ENCODE data around the gene ARGLU1. TPM values are rescaled to one million over a fixed set of nuclear protein-coding genes. Genes with fewer than 3 reads are reported as not detected.

The ARGLU1 gene
- polyA plus RNA-seq, 3 donors: 22.4 to 168 (median 27.2) TPM

DNA sequence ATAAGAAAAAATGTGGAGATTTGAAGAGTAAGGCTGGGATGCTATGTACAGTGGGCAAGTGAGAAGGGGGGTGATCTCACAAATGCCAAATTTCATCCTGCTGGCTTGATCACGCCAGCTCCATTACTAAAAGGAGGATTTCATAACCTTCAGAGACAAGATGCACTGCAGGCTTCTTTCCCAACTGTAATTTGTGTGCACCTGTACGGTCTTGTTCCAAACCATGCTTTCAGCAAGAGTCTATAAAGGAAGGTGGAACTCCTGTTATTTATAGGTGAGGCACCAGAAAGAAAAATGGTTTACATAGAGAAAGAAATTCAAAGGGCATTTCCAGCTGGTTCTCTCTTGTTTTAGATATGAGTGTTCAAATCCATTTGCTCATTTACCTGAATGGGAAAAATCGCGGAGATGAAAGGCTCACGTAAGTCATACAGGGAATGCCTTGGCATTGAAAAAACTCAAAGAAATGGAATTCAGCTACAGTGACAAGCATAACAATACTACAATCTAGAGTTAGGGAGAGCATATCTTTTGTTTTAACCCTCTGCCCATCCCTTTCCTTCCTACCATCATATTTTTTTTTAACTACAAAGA is 45.7 kb downstream of the ARGLU1 start:
- H3K79me2 ChIP-seq (ENCODE audit: insufficient read depth, low read length): no peaks in the 10 kb centered on the region
- intact Hi-C loops (cut with micrococcal nuclease): no loop called here
- WGBS (ENCODE audit: insufficient coverage): no CpG with 5 or more reads among the region's 5 CpGs
- H2AFZ ChIP-seq (ENCODE audit: insufficient read depth, low read depth, low read length, poor library complexity, severe bottlenecking): no peak overlapping the region
- H3K27ac ChIP-seq (ENCODE audit: low read depth in 1 of 2, low read length in 2 of 2): no peak overlapping the region
- no peak overlapping the region for H3K9ac ChIP-seq (ENCODE audit: insufficient read depth, low read length, poor library complexity, severe bottlenecking)
- H3K4me1 ChIP-seq (ENCODE audit: control insufficient read depth in 1 of 2, insufficient read depth in 2 of 2, low read length in 2 of 2): no peaks in the 10 kb centered on the region
- H3K36me3 ChIP-seq (replicated peaks in 1 of 2; ENCODE audit: control insufficient read depth in 1 of 2, insufficient read depth in 2 of 2, low read length in 2 of 2): no peaks in the 10 kb centered on the region
- TF ChIP-seq, protein P1, sequence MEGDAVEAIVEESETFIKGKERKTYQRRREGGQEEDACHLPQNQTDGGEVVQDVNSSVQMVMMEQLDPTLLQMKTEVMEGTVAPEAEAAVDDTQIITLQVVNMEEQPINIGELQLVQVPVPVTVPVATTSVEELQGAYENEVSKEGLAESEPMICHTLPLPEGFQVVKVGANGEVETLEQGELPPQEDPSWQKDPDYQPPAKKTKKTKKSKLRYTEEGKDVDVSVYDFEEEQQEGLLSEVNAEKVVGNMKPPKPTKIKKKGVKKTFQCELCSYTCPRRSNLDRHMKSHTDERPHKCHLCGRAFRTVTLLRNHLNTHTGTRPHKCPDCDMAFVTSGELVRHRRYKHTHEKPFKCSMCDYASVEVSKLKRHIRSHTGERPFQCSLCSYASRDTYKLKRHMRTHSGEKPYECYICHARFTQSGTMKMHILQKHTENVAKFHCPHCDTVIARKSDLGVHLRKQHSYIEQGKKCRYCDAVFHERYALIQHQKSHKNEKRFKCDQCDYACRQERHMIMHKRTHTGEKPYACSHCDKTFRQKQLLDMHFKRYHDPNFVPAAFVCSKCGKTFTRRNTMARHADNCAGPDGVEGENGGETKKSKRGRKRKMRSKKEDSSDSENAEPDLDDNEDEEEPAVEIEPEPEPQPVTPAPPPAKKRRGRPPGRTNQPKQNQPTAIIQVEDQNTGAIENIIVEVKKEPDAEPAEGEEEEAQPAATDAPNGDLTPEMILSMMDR (IDR thresholded peaks at IDR 0.05): no peak
- Mint-ChIP-seq H3K4me1 (no peaks in the 10 kb centered on the region), H3K4me3 (no peak overlapping the region), H3K36me3 (no peaks in the 10 kb centered on the region), H3K27ac (no peak overlapping the region), H3K27me3 (ENCODE audit: low read depth in 3 of 3) (peaks cover 5 to 32% (median 9%) of the 10 kb centered on the region in 3 donors), H3K9me3 (no peaks in the 10 kb centered on the region)
- no peak overlapping the region for H3K4me3 ChIP-seq (replicated peaks in 1 of 3; ENCODE audit: low read depth in 2 of 3, low read length in 3 of 3)
- H3K27me3 ChIP-seq (ENCODE audit: control insufficient read depth in 2 of 2, insufficient read depth in 2 of 2, low read length in 2 of 2): peaks cover 6 to 14% of the 10 kb centered on the region in 2 donors
- no peaks in the 10 kb centered on the region for H4K20me1 ChIP-seq (ENCODE audit: insufficient read depth, low read length)
- no peak overlapping the region for H3K4me2 ChIP-seq (replicated peaks; ENCODE audit: extremely low read depth, low read length, poor library complexity, severe bottlenecking)
- no peak for DNase-seq
- H3K9me3 ChIP-seq (replicated peaks in 1 of 2; ENCODE audit: control insufficient read depth in 1 of 2, insufficient read depth in 1 of 2, low read length in 2 of 2): no peaks in the 10 kb centered on the region

- Histone ChIP-seq H3K4me2 (replicated peaks; ENCODE audit: extremely low read depth, low read length, poor library complexity, severe bottlenecking) (no peak overlapping the region), H3K4me3 (replicated peaks in 1 of 3; ENCODE audit: low read depth in 2 of 3, low read length in 3 of 3) (no peak overlapping the region), H2AFZ (ENCODE audit: insufficient read depth, low read depth, low read length, poor library complexity, severe bottlenecking) (no peak overlapping the region), H3K9ac (ENCODE audit: insufficient read depth, low read length, poor library complexity, severe bottlenecking) (no peak overlapping the region), H3K9me3 (replicated peaks in 1 of 2; ENCODE audit: control insufficient read depth in 1 of 2, insufficient read depth in 1 of 2, low read length in 2 of 2) (no peaks in the 10 kb centered on the region), H3K79me2 (ENCODE audit: insufficient read depth, low read length) (no peaks in the 10 kb centered on the region), H3K27ac (ENCODE audit: low read depth in 1 of 2, low read length in 2 of 2) (no peak overlapping the region), H3K4me1 (ENCODE audit: control insufficient read depth in 1 of 2, insufficient read depth in 2 of 2, low read length in 2 of 2) (no peaks in the 10 kb centered on the region), H3K27me3 (ENCODE audit: control insufficient read depth in 2 of 2, insufficient read depth in 2 of 2, low read length in 2 of 2) (peaks cover 5 to 14% of the 10 kb centered on the region in 2 donors), H3K36me3 (replicated peaks in 1 of 2; ENCODE audit: control insufficient read depth in 1 of 2, insufficient read depth in 2 of 2, low read length in 2 of 2) (no peaks in the 10 kb centered on the region), H4K20me1 (ENCODE audit: insufficient read depth, low read length) (no peaks in the 10 kb centered on the region)
- Mint-ChIP-seq H3K4me1 (no peaks in the 10 kb centered on the region), H3K9me3 (no peaks in the 10 kb centered on the region), H3K4me3 (no peak overlapping the region), H3K36me3 (no peaks in the 10 kb centered on the region), H3K27ac (no peak overlapping the region), H3K27me3 (ENCODE audit: low read depth in 3 of 3) (peaks cover 3 to 32% (median 12%) of the 10 kb centered on the region in 3 donors)
- WGBS (ENCODE audit: insufficient coverage): no CpG with 5 or more reads among the region's 5 CpGs
- DNase-seq: no peak
- intact Hi-C loops (cut with micrococcal nuclease): no loop called here
- TF ChIP-seq, protein P1 (IDR thresholded peaks at IDR 0.05): no peak
Observed at GRCh38 chr13:106521095-106521799, 46.7 kb downstream of the ARGLU1 start.

Data from CD14-positive monocyte (primary cell).